HCEC 1CT (cell line): ENCODE results near the gene ZNF629.

Experiments
- DNase-seq: peaks from one replicate; pipeline ENCODE4 v3.0.0-alpha.2; 2017

The ZNF629 gene

GRCh38 chr16:30785126-30786106 lies 1.6 kb downstream of the ZNF629 start:
- no peak for DNase-seq

- DNase-seq, result no peak
Measured at GRCh38 chr16:30784215-30784614, 2.8 kb downstream of the ZNF629 start.

- no peak for DNase-seq
Measured at GRCh38 chr16:30783280-30784109, 3.5 kb downstream of the ZNF629 start.

- DNase-seq, result no peak
Measured at GRCh38 chr16:30782486-30783279, 4.3 kb downstream of the ZNF629 start.

- DNase-seq, result no peak
Measured at GRCh38 chr16:30780549-30780948, 6.5 kb downstream of the ZNF629 start.

- no peak for DNase-seq
Measured at GRCh38 chr16:30780021-30780420, 7.0 kb downstream of the ZNF629 start.

- DNase-seq, result no peak
Measured at GRCh38 chr16:30779596-30779995, 7.4 kb downstream of the ZNF629 start.

GRCh38 chr16:30778549-30779244 lies 8.3 kb downstream of the ZNF629 start:
- DNase-seq, result peak; percentile 9

GRCh38 chr16:30777591-30778297 lies 9.3 kb downstream of the ZNF629 start:
- DNase-seq, result no peak

GRCh38 chr16:30775392-30776188 lies 11.4 kb downstream of the ZNF629 start:
- peak; percentile 81 for DNase-seq

GRCh38 chr16:30775131-30775391 lies 11.9 kb downstream of the ZNF629 start:
- no peak for DNase-seq

- peak; percentile 13 for DNase-seq
Measured at GRCh38 chr16:30774367-30775130, 12.5 kb downstream of the ZNF629 start.

- no peak for DNase-seq
Measured at GRCh38 chr16:30773826-30774225, 13.2 kb downstream of the ZNF629 start.

- DNase-seq, result no peak
Measured at GRCh38 chr16:30771726-30772125, 15.3 kb downstream of the ZNF629 start.

- DNase-seq, result no peak
Measured at GRCh38 chr16:30769379-30770089, 17.5 kb downstream of the ZNF629 start.

- no peak for DNase-seq
Measured at GRCh38 chr16:30768583-30769181, 18.3 kb downstream of the ZNF629 start.

- no peak for DNase-seq
Measured at GRCh38 chr16:30767767-30768465, 19.1 kb downstream of the ZNF629 start.

- DNase-seq, result no peak
Measured at GRCh38 chr16:30766933-30767284, 20.1 kb downstream of the ZNF629 start.
